Osteoblast (primary cell): ENCODE results near the gene LENG8. TPM values are rescaled to one million over a fixed set of nuclear protein-coding genes. Genes with fewer than 3 reads are reported as not detected.

Source experiments
- DNase-seq: peaks from one replicate; pipeline ENCODE4 v3.0.0; 2011; ENCODE audit warnings: low spot score, mixed read lengths; ENCODE audit not compliant: insufficient read length; ENCODE audit errors: missing footprints
- H2AFZ ChIP-seq: 2 replicates; pipeline ENCODE4 v1.6.0; 2011; ENCODE audit warnings: mild to moderate bottlenecking, low read length
- H3K27ac ChIP-seq: 2 replicates; pipeline ENCODE4 v1.5.1; 2011; ENCODE audit warnings: mild to moderate bottlenecking, low read depth, low read length, moderate library complexity
- H3K27me3 ChIP-seq: 2 replicates; pipeline ENCODE4 v1.6.0; 2012; ENCODE audit warnings: mild to moderate bottlenecking, control low read depth, inconsistent platforms, low read length, moderate library complexity; ENCODE audit not compliant: insufficient read depth
- H3K36me3 ChIP-seq: 2 replicates; pipeline ENCODE4 v1.5.1; 2011; ENCODE audit warnings: mild to moderate bottlenecking, low read length, control low read depth, moderate library complexity; ENCODE audit not compliant: insufficient read depth
- H3K4me1 ChIP-seq: 2 replicates; pipeline ENCODE4 v1.5.1; 2011; ENCODE audit warnings: mild to moderate bottlenecking, low read length, control low read depth, moderate library complexity; ENCODE audit not compliant: insufficient read depth
- H3K4me2 ChIP-seq: 2 replicates; pipeline ENCODE4 v1.6.0; 2011; ENCODE audit warnings: mild to moderate bottlenecking, low read length; ENCODE audit not compliant: insufficient read depth
- H3K4me3 ChIP-seq: fragments of 200-600 bp; sonication (generic); 3 replicates; pipeline ENCODE4 v1.5.1; 2012; ENCODE audit warnings: mild to moderate bottlenecking, low read length, inconsistent platforms; ENCODE audit not compliant: insufficient read depth
- H3K79me2 ChIP-seq: 2 replicates; pipeline ENCODE4 v1.6.0; 2012; ENCODE audit warnings: mild to moderate bottlenecking, low read length, control low read depth, inconsistent platforms; ENCODE audit not compliant: insufficient read depth
- H3K9me3 ChIP-seq: 2 replicates; pipeline ENCODE4 v1.5.1; 2011; ENCODE audit warnings: low read depth, low read length, control low read depth
- H4K20me1 ChIP-seq: 2 replicates; pipeline ENCODE4 v1.6.0; 2012; ENCODE audit warnings: mild to moderate bottlenecking, low read length, control low read depth; ENCODE audit not compliant: insufficient read depth
- CTCF ChIP-seq: IDR thresholded peaks from 2 replicates; pipeline ENCODE4 v1.5.1; 2011; ENCODE audit warnings: mild to moderate bottlenecking, low read depth, low read length, moderate library complexity; ENCODE audit errors: extremely low read depth
- total RNA-seq: library from RNA; depleted of rRNA; stranded (reverse); fragments of >200 nt; gene quantifications from 2 replicates; pipeline ENCODE4 v1.2.3, GENCODE V29; 2012

LENG8 gene
- 40.7 and 42.3 TPM in 2 replicates for total RNA-seq

- H3K36me3 ChIP-seq, result peaks cover 30% of the 10 kb centered on the region
- H3K4me2 ChIP-seq, result peak within 1 kb of the TSS; percentile 91
- peaks cover 46% of the 10 kb centered on the region for H4K20me1 ChIP-seq
These were observed at the start of gene LENG8 for GRCh38 chr19:54448774-54449700. LENG8 (plus strand) TSS chr19:54449199; CDS start chr19:54451345, 2,146 bp downstream.

GRCh38 chr19:54400913-54401312, 48.1 kb upstream of the LENG8 start:
- no peak for TF ChIP-seq CTCF
- Histone ChIP-seq H2AFZ (no peak overlapping the region), H3K79me2 (no peaks in the 10 kb centered on the region), H3K4me1 (no peaks in the 10 kb centered on the region), H3K36me3 (no peaks in the 10 kb centered on the region), H4K20me1 (no peaks in the 10 kb centered on the region), H3K27me3 (no peaks in the 10 kb centered on the region), H3K4me2 (no peak overlapping the region), H3K9me3 (no peaks in the 10 kb centered on the region), H3K4me3 (no peak overlapping the region), H3K27ac (no peak overlapping the region)
- no peak for DNase-seq

More at GRCh38 chr19:54448774-54449700, at the start of gene LENG8:
- peaks cover 28% of the 10 kb centered on the region for H3K4me1 ChIP-seq
- no peaks in the 10 kb centered on the region for H3K27me3 ChIP-seq
- peak; percentile 99 for DNase-seq
- H3K9me3 ChIP-seq, result no peaks in the 10 kb centered on the region
- H2AFZ ChIP-seq, result peak within 1 kb of the TSS; percentile 88
- H3K27ac ChIP-seq, result peak within 1 kb of the TSS; percentile 99
- peaks cover 72% of the 10 kb centered on the region for H3K79me2 ChIP-seq
- peak within 1 kb of the TSS; percentile 95 for H3K4me3 ChIP-seq
- no peak for TF ChIP-seq CTCF

GRCh38 chr19:54403054-54403453, 45.9 kb upstream of the LENG8 start:
- Histone ChIP-seq H2AFZ (no peak overlapping the region), H3K4me2 (no peak overlapping the region), H3K27ac (no peak overlapping the region), H3K9me3 (no peaks in the 10 kb centered on the region), H4K20me1 (no peaks in the 10 kb centered on the region), H3K79me2 (no peaks in the 10 kb centered on the region), H3K36me3 (no peaks in the 10 kb centered on the region), H3K4me3 (no peak overlapping the region), H3K4me1 (no peaks in the 10 kb centered on the region), H3K27me3 (no peaks in the 10 kb centered on the region)
- no peak for DNase-seq
- TF ChIP-seq CTCF, result no peak

DNA sequence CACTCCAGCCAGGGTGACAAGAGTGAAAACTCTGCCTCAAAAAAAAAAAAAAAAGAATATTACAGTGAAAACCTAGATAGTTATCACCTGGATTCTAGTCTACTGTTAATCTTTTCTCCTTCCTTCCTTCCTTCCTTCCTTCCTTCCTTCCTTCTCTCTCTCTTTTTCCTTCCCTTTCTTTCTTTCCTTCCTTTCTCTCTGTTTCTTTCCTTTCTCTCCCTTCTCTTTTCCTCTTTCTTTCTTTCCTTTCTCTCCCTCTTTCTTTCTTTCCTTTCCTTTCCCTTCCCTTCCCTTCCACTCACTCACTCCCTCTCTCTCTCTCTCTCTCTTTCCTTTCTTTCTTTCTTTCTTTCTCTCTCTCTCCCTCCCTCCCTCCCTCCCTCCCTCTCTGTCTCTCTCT, 43.4 kb upstream of the LENG8 start:
- peaks cover 3% of the 10 kb centered on the region for H3K27me3 ChIP-seq
- H3K4me1 ChIP-seq, result no peaks in the 10 kb centered on the region
- TF ChIP-seq CTCF, result no peak

More for the DNA sequence above, 43.4 kb upstream of the LENG8 start:
- Histone ChIP-seq H3K4me2 (no peak overlapping the region), H4K20me1 (no peaks in the 10 kb centered on the region), H3K79me2 (no peaks in the 10 kb centered on the region), H2AFZ (no peak overlapping the region), H3K27ac (no peak overlapping the region), H3K9me3 (no peaks in the 10 kb centered on the region), H3K4me3 (no peak overlapping the region), H3K36me3 (no peaks in the 10 kb centered on the region)
- DNase-seq, result no peak
